ENCODE results near the gene AMMECR1. TPM values are rescaled to one million over a fixed set of nuclear protein-coding genes. Genes with fewer than 3 reads are reported as not detected.

AMMECR1 gene
- total RNA-seq, 1 donor from 2014 or later, result 19.3 TPM

GRCh38 chrX:110310000-110310790 is 7.7 kb downstream of the AMMECR1 start:
- H3K36me3 Mint-ChIP-seq, result peaks cover 11% of the 10 kb centered on the region
- H3K27me3 Mint-ChIP-seq, result no peaks in the 10 kb centered on the region
- H3K27ac Mint-ChIP-seq, result peak overlapping the region; percentile 38
- H3K9me3 Mint-ChIP-seq, result no peaks in the 10 kb centered on the region
- H3K4me1 Mint-ChIP-seq (ENCODE audit: unreplicated experiment), result peaks cover 35% of the 10 kb centered on the region
- DNase-seq (ENCODE audit: extremely low spot score, unreplicated experiment), result no peak
- peak overlapping the region; percentile 0 for H3K4me3 Mint-ChIP-seq
- TF ChIP-seq CTCF (conservative IDR thresholded peaks at IDR 0.05), result no peak

- Mint-ChIP-seq H3K27ac (no peak overlapping the region), H3K27me3 (no peaks in the 10 kb centered on the region), H3K4me1 (ENCODE audit: unreplicated experiment) (peaks cover 29% of the 10 kb centered on the region), H3K4me3 (no peak overlapping the region), H3K9me3 (no peaks in the 10 kb centered on the region), H3K36me3 (peaks cover 11% of the 10 kb centered on the region)
- TF ChIP-seq CTCF (conservative IDR thresholded peaks at IDR 0.05), result no peak
- no peak for DNase-seq (ENCODE audit: extremely low spot score, unreplicated experiment)
Observed at GRCh38 chrX:110308220-110308619, 9.7 kb downstream of the AMMECR1 start.

- TF ChIP-seq CTCF (conservative IDR thresholded peaks at IDR 0.05), result no peak
- Mint-ChIP-seq H3K36me3 (peaks cover 19% of the 10 kb centered on the region), H3K4me1 (ENCODE audit: unreplicated experiment) (peaks cover 7% of the 10 kb centered on the region), H3K27me3 (no peaks in the 10 kb centered on the region), H3K27ac (no peak overlapping the region), H3K4me3 (no peak overlapping the region), H3K9me3 (peaks cover 7% of the 10 kb centered on the region)
- DNase-seq (ENCODE audit: extremely low spot score, unreplicated experiment), result no peak
Observed at GRCh38 chrX:110304884-110305283, 13.0 kb downstream of the AMMECR1 start.

GRCh38 chrX:110304371-110304770 is 13.5 kb downstream of the AMMECR1 start:
- H3K27ac Mint-ChIP-seq, result no peak overlapping the region
- peaks cover 3% of the 10 kb centered on the region for H3K4me1 Mint-ChIP-seq (ENCODE audit: unreplicated experiment)
- no peak for DNase-seq (ENCODE audit: extremely low spot score, unreplicated experiment)

GRCh38 chrX:110302975-110303374 is 14.9 kb downstream of the AMMECR1 start:
- Mint-ChIP-seq H3K4me1 (ENCODE audit: unreplicated experiment) (no peaks in the 10 kb centered on the region), H3K27ac (no peak overlapping the region), H3K36me3 (peaks cover 8% of the 10 kb centered on the region), H3K9me3 (peaks cover 7% of the 10 kb centered on the region), H3K27me3 (no peaks in the 10 kb centered on the region), H3K4me3 (no peak overlapping the region)
- no peak for TF ChIP-seq CTCF (conservative IDR thresholded peaks at IDR 0.05)
- DNase-seq (ENCODE audit: extremely low spot score, unreplicated experiment), result no peak

More at GRCh38 chrX:110304371-110304770, 13.5 kb downstream of the AMMECR1 start:
- H3K9me3 Mint-ChIP-seq, result peaks cover 7% of the 10 kb centered on the region
- no peaks in the 10 kb centered on the region for H3K27me3 Mint-ChIP-seq
- TF ChIP-seq CTCF (conservative IDR thresholded peaks at IDR 0.05), result no peak
- peaks cover 17% of the 10 kb centered on the region for H3K36me3 Mint-ChIP-seq
- no peak overlapping the region for H3K4me3 Mint-ChIP-seq
